MM.1S (cell line): ENCODE measurements around the gene CPN2.

Source experiments
- CTCF ChIP-seq: fragments of 300-600 bp; sonication (generic); IDR thresholded peaks from 2 replicates; pipeline ENCODE4 v1.5.1; 2016; ENCODE audit warnings: antibody characterized with exemption, low read length, mixed read lengths
- EZH2 ChIP-seq: fragments of 300-600 bp; sonication (generic); optimal IDR thresholded peaks from 2 replicates; pipeline ENCODE3; 2017; ENCODE audit warnings: low read depth, mild to moderate bottlenecking, antibody characterized with exemption, low read length, mixed read lengths

DNA sequence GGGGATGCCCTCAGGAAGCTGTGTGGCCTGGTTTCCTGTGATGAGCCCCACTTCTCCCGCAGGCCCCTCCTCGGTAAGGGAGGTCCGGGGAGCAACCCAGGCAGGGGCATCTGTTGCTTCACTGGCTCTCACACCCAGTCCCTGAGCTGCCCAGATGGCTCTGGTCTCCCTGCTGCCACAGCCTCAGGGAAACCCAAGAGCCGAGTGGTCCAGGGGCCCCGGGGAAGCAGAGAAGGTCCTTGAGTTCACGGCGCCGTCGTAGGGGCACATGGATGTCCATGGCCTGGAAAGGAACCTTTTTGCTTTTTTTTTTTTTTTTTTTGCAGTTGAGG, 31.7 kb upstream of the CPN2 start:
- TF ChIP-seq CTCF = no peak
- TF ChIP-seq EZH2 = no peak
